NCI-H2081 treated with DMSO at 0.1 percent for 48 hours (cell line): Measurements from ENCODE around the gene PKD2L1.
"Not testable (repeated sequence)": the region's sequence is repeated elsewhere in the genome, so short reads cannot be mapped to it uniquely, and the experiment has no call there.

Experiments used
- DNase-seq: peaks from one replicate; lab custom pipeline; 2025; lab: John Stamatoyannopoulos, UW

Gene PKD2L1

GRCh38 chr10:100286051-100287033 lies 43.7 kb downstream of the PKD2L1 start, which contains the start of gene BLOC1S2:
TSS of gene BLOC1S2 (minus strand) at chr10:100286680. CDS start at chr10:100286659, 21 bp downstream.
- peak; percentile 6 for DNase-seq

GRCh38 chr10:100285326-100285725 lies 44.7 kb downstream of the PKD2L1 start:
- DNase-seq, result not testable (repeated sequence)

- no peak for DNase-seq
Measured at GRCh38 chr10:100282907-100283306, 47.1 kb downstream of the PKD2L1 start.

GRCh38 chr10:100276971-100277370 lies 53.1 kb downstream of the PKD2L1 start:
- not testable (repeated sequence) for DNase-seq

GRCh38 chr10:100267239-100268104 lies 62.6 kb downstream of the PKD2L1 start, which contains the start of gene CWF19L1:
TSS of gene CWF19L1 (minus strand) at chr10:100267638. CDS start at chr10:100267593, 45 bp downstream.
- DNase-seq, result no peak

GRCh38 chr10:100265821-100266485 lies 64.1 kb downstream of the PKD2L1 start:
- DNase-seq, result no peak

- DNase-seq, result no peak
Measured at GRCh38 chr10:100254191-100254590, 75.8 kb downstream of the PKD2L1 start.

GRCh38 chr10:100253041-100253440 lies 77.0 kb downstream of the PKD2L1 start:
- DNase-seq, result no peak

- DNase-seq, result no peak
Measured at GRCh38 chr10:100248820-100249219, 81.2 kb downstream of the PKD2L1 start.

GRCh38 chr10:100245484-100246220 lies 84.4 kb downstream of the PKD2L1 start:
- DNase-seq, result no peak

GRCh38 chr10:100239851-100240250 lies 90.2 kb downstream of the PKD2L1 start:
- DNase-seq, result no peak

- DNase-seq, result no peak
Measured at GRCh38 chr10:100238429-100238828, 91.6 kb downstream of the PKD2L1 start.
